NCI-H526 treated with DMSO at 0.1 percent for 48 hours (cell line): ENCODE data around the gene FTCD.
"Not testable (repeated sequence)": the region's sequence is repeated elsewhere in the genome, so short reads cannot be mapped to it uniquely, and the experiment has no call there.

Experiments used
- DNase-seq: peaks from one replicate; lab custom pipeline; 2025; lab: John Stamatoyannopoulos, UW

FTCD gene

DNA sequence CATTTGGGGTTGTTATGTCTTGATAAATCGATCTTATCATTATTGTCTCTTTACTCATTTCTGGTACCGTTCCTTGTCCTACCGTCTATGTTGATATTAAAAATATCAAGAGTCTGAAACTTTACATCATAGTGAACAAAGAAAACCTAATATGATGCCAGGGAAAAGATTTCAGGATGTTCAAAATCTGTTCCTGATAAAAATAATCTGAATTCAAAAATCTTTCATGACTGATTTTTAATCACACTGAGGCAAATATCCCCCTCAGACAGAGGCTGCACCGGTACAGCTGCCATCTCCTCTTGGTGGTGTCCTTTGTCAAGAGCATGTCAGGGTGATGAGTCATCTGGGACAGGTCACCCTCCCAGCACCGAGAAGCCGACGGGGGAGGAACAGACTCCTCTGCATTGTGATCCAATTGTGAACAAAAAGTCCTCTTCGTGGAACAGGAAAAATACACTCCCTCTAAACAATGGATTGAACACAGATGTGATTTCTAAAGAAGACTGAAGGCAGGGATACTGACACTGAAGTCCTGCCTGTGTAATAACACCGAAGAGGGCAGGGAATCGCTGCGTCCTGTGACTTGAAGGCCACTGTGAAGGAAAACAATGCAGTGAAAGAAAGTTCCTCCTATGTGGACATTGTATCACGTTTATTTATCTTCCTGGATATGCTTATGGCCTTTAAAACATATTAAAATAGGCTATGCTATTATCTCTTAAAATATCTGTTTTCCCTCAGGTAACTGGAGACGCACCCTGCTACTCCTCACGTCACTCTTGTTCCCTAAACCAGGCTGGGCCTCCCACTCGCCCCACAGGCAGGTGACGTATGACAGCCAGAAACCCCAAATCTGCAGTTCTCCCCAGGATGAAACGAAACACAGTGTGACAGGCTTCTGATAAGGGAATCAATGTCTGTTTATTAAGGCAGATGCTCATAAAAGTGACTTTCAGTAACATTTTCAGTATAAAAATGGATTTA lies 33.1 kb upstream of the FTCD start:
- no peak for DNase-seq

DNA sequence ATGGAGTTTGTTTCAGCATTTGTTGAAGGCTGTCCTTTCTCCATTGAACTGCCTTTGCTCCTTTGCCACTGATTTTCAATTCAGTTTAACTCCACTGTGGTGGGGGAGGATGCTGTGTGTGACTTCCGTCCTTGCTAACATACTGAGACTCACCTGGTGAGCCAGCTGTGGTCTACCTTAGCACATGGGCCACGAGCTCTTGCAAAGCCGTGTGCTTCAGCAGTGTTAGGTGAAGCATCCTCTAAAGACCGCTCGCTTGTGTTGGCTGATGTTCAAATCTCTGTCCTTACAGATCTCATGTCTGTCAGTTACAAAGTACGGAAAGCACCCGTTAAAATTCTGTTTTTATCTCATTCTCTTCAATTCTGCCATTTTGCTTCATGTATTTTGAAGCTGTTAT lies 32.4 kb upstream of the FTCD start:
- DNase-seq: no peak

DNA sequence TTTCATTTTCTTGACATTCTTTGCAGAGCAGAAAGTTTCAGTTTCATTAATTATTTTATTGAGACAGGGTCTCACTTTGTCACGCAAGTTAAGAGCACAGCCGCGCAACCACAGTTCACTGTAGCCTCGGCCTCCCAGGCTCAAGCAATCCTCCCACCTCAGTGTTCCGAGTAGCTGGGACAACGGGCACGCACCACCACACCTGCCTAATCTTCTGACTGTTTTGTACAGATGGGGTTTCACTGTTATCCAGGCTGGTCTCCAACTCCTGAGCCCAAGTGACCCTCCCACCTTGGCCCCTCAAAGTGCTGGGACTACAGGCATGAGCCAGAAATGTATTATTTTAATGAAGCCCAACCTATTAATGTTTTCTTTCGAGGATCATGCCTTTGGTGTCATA lies 31.9 kb upstream of the FTCD start:
- DNase-seq: no peak

DNA sequence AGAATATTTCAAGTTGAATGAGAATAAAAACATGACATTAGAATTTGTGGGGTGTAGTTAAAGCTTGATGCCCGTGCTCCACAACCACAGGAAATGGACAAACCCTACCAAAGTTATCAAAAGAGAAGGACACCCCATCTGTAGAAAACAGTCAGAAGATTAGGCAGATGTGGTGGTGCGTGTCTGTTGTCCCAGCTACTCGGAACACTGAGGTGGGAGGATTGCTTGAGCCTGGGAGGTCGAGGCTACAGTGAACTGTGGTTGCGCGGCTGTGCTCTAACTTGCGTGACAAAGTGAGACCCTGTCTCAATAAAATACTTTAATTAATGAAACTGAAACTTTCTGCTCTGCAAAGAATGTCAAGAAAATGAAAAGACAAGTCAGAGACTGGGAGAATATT lies 30.3 kb upstream of the FTCD start:
- no peak for DNase-seq

DNA sequence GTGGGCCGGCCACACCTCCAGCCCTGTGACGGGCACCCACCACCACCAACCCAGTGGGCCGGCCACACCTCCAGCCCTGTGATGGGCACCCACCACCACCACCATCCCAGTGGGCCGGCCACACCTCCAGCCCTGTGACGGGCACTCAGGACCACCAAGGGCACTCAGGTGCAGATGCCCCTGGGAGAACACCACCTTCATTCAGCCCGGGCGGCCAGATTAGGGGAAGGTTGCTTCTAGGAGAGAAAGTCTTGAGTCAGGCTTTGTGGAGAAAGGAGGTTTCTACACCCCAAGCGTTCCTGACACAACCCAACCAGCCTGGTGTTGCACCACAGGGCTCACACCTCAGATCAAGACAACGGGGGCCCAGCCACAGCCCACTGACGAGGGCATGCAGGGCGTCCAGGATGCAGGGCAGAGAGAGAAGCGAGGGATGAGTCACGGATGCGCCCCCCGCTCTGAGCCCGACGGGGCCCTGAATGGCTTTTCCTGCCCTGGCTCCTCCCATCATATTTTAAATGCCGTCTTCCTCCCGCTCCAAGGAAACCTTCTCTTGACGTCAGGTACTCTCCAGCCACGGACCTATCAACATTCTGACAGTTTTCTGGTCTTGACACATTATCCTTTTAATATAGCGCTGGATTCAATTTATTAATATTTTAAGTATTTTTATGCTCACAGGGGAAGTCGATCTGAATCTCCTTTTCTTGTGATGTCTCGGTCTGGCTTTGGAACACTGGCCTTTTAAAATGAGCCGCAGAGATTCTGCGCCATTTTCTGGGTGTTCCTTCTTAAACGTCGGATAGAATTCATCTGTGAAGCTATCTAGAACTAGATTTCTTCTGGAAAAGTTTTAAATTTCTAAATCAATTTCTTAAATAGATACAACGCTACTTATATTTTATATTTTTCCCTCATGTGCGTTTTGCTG lies 29.5 kb upstream of the FTCD start:
- DNase-seq: peak; percentile 62

DNA sequence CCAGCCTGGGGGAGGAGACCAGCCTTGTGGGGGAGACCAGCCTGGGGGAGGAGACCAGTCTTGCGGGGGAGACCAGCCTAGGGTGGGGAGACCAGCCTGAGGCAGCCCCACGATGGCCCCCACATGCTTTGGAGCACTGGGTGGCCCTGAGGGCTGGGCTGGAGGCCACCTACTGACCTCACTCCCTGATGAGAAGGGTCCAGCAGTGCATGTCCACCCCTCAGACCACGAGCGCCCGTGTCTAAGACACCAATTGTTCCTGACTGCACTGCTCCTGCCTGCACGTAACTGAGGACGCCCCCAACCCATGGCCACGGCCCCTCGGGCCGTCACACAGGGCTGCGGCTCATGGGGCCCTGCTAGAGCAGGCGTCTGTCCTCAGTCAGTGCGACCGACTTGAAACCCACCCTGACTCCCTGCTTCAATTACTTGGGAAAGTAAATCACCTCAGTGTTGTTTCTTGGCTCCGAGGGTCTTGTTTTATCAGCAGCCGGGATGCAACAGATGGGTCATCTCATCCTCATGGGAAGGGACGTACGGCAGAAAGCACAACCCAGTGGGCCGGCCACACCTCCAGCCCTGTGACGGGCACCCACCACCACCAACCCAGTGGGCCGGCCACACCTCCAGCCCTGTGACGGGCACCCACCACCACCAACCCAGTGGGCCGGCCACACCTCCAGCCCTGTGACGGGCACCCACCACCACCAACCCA lies 28.7 kb upstream of the FTCD start, which contains the start of gene SPATC1L:
Gene SPATC1L, minus strand, starts transcription at position 550 of the 715 bp plus-strand sequence. CDS start 1,643 bp downstream, outside the sequence.
- no peak for DNase-seq

DNA sequence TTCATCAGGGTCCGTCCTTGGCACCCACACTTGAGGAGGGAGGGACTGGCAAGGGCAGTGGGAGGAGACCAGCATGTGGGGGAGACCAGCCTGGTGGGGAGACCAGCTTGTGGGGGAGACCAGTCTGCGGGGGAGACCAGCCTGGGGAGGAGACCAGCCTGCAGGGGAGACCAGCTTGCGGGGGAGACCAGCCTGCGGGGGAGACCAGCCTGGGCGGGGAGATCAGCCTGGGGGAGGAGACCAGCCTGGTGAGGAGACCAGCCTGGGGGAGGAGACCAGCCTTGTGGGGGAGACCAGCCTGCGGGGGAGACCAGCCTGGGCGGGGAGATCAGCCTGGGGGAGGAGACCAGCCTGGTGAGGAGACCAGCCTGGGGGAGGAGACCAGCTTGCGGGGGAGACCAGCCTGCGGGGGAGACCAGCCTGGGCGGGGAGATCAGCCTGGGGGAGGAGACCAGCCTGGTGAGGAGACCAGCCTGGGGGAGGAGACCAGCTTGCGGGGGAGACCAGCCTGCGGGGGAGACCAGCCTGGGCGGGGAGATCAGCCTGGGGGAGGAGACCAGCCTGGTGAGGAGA lies 28.0 kb upstream of the FTCD start:
- not testable (repeated sequence) for DNase-seq

DNA sequence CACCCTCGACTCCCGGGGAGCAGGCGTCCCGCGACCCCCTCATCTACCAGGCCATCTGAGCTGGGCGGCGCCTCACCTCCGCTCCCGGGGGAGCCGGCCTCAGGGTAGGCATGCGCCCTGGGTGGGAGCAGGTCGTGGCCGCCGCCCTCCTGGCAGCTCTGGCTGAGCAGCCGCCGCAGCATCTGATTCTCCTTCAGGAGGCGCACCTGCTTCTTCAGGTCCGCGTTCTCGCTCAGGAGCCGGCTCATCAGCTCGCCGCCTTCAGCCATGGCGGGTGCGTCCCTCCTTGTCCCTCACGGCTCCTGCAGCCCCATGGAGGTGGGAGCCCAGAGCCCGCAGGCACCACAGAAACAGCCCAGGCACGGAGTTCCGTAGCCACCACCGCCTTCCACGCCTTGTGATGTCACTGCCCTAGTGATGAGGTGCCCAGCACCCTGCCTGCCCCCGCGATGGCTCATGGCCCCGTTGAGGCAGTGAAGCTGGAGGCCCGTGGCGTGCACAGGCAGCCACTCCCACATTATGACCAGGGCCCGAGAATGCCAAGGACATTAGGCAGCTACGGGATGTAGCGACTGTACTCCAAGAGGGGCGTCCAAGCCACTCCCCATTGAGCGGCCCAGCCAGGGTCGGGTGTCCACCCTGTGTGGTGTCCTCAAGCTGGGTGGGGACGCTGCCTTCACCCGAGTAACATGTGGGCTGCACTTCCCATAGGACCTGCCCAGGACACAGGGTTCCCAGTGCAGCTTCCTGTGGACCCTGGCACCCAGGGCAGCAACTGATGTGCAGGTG lies 27.4 kb upstream of the FTCD start:
- no peak for DNase-seq

DNA sequence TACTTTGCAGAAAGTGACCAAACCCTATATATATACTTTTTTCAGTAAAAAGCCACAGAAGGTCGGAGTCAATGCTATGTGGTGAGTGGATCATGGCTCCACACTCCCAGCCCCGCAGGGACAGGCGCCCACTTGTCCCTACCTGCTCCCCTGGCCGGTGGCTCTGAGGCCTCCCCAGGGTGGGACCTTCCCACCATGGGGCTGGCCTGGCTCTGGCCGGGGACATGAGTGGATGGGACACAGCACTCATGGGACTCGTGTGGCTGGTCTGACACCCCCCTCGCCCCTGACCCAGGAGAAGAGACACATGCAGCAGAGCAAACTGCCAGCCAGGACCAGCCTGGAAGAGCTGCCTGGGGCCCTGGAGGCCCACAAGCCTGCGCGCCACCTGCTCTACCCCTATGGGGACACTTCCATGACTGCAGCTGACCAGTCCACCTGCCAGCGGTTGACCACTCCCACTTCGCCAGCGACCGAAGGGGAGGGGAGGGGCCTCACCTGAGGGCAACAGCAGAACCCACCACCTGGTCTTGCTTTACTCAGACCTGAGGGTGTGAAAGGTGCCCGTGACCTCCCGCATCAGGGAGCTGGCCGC lies 26.7 kb upstream of the FTCD start:
- DNase-seq: no peak

DNA sequence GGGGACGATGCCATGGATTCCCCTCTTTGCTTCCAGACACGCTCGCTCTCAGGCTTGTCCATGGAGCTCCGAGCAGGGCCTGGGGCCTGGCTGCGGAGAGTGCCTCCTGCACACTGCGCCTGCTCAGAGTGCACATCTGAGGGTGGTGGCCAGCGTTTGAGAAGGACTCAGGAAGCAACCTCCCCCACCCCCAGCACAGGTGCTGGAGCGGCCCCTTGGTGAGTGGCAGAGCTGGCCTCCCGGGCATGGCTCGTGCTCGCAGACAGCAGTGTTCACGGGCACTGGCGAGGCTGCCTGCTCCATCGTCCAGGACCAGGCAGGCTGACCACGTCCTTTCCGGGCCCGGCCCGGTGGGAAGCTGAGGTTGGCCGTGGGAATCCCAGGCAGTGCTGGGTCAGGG lies 26.1 kb upstream of the FTCD start:
- DNase-seq: no peak

DNA sequence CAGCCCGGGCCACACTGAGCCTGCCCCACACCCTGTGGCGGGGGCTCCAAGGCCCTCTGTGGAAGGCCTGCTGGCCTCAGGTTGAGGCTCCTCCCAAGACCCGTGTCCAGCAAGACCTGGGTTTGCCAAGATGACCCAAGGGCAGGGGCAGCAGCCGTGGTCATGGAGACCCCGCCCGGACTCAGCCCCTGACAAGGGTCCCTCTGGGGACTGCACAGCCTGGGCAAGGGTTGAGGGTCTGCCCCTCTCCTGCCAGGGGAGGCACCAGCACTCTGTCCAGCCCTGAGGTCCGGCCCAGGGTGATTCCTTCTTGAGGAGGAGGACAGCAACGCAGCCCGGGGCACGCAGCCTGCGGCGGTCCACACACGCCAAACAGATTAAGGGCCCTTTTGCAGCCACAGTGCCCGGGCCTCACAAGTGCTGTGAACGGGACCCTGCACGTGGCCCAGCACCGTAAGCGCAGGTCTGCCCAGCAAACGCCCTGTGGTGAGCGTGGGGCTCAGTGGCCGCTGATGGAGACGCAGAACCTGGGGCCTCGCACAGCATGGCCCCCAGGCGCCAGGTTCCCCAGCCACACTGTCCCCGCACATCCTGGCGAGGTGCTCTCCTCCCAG lies 25.5 kb upstream of the FTCD start:
- DNase-seq: no peak

DNA sequence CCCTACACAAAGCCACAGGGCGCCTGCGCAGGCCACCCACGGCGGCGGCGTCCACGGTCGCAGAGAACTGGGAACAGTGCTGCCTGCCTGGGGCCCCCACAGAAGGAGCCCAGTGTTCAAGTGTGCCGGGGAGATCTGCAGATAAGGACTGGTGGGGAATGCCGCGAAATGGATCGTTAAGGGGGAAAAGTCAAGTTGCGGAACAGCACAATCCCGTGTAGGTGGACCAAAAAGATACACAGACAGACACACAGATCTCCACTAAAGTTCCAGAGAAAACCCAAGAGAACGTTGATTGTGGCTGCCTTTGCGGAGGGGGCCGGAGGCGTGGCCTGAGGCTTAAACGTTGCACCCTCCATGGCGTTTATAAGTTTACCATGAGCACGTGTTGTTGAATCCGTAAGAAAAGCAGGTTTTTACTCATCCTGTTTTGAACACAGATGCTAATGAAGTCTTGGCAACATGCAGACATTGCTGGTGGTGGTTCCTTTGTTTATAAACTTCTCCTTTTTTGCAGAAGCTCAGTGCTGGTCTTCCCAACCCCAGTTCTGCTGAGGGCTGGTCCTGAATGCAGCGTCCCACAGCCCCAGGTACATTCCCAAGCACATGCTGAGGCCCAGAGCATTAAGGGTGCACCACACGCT lies 24.8 kb upstream of the FTCD start:
- no peak for DNase-seq

DNA sequence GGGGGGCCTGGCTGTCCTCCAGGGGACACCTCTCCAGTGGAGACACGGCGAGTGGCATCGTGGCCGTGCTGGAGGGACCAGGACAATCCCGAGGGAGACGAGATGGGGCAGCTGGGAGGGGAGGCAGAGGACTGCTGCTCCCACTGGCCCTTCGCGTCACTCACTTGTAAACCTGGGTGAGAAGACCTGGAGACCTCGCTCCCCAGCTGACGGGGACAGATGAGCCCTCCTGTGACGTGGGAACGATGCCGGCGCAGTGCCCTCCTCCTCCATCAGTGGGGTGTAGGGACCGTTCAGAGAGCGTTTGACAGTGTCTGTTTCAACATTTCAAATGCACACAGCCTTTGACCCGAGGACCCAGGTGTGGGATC lies 24.3 kb upstream of the FTCD start:
- DNase-seq: no peak

DNA sequence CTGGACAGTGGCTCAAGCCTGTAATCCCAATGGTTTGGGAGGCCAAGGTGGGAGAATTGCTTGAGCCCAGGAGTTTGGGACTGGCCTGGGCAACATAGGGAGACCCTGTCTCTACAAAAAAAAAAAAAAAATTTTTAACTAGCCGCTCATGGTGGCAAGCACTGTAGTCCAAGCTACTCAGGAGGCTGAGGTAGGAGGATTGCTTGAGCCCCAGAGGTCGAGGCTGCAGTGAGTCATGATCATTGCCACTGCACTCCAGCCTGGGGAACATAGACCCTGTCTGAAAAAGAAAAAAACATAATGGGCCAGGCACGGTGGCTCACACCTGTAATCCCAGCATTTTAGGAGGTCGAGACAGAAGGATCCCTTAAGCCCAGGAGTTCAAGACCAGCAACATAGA lies 23.6 kb upstream of the FTCD start:
- no peak for DNase-seq

DNA sequence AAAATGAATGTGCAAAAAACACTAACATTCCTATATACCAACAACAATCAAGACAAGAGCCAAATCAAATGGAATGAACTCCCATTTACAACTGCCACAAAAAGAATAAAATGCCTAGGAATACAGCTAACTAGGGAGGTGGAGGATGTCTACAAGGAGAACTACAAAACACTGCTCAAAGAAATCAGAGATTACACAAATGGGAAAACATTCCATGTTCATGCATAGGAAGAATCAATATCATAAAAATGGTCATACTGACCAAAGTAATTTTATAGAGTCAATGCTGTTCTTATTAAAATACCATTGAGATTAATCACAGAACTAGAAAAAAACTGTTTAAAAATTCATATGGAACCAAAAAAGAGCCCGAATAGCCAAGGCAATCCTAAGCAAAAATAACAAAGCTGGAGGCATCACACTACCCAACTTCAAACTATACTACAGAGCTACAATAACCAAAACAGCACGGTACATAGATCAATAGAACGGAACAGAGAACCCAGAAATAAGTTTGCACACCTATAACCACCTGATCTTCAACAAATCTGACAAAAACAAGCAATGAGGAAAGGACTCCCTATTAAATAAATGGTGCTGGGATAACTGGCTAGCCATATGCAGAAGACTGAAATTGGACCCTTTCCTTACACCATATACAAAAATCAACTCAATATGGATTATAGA lies 21.2 kb upstream of the FTCD start:
- DNase-seq: not testable (repeated sequence)

DNA sequence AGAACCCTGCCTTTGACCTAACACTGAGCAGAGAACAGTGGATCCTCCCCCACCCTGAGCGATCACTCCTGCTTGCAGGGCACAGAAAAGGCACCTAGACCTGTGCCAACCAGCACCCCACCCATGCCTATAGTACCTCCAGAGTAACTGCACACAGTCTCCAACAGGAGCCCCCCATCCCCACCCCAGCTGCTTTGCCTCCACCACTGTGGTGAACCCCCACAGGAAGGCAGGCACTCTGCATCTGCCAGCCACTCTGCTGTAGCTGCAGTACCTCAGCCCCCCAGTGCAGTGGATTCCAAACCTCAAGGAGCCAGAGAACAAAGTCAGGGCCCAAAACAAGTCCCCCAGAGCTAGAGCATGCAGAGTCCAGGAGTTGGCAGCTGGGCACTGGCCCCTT lies 18.2 kb upstream of the FTCD start:
- DNase-seq: no peak

DNA sequence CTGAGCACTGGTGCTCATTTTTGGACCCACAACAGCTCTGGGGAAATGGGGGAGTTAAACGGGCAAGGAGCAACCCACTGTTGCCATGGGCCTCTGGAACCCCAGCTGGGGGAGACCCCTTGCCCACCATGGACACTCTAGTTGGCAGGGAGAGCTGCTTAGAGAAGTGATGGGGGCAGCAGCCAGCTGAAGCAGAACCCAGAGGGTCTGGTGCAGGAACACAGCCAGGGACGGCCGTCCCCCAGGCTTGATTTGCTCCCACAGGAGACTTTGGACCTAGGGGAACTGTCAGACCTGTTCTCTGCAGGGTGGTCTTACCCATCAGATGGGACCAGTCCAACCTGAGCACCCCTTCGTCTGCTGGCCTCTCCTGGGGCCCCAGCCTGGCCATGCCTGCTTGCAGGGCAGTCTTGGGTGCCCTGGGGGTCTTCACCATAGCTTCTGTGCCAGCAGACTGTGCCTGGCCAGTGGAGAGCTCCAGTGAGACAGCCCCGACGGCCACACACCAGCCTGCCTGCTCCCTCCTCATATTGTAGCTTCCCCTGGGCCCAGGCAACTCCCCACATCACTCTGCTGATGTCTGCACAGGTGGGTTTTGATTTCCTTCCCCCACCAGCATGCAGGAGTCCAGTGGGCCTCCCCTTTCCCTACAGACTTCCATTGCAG lies 17.6 kb upstream of the FTCD start:
- no peak for DNase-seq
